Panc1 (cell line): ENCODE data around the gene CRELD2.

ENCODE experiments used
- CTCF ChIP-seq: fragments of 450-650 bp; IDR thresholded peaks from 2 replicates; pipeline ENCODE4 v1.5.1; 2017; ENCODE audit warnings: mild to moderate bottlenecking
- POLR2AphosphoS5 ChIP-seq: IDR thresholded peaks from 2 replicates; pipeline ENCODE4 v1.6.1; 2012; ENCODE audit warnings: mild to moderate bottlenecking, low read depth, low read length, moderate library complexity
- TCF7L2 ChIP-seq: IDR thresholded peaks from 2 replicates; pipeline ENCODE4 v1.6.1; 2011; ENCODE audit warnings: mild to moderate bottlenecking, low read depth, low read length, inconsistent platforms
- TF ChIP-seq, protein P1 (sequence below), 2 experiments: IDR thresholded peaks; 2 replicates each; pipeline ENCODE4 v1.6.1; 2011 to 2012; ENCODE audit warnings: low read depth in 2 of 2, control low read depth in 1 of 2, low read length in 1 of 2, mild to moderate bottlenecking in 1 of 2, moderate library complexity in 1 of 2; ENCODE audit not compliant: insufficient read depth in 1 of 2

- TF ChIP-seq TCF7L2 = no peak
- TF ChIP-seq, protein P1, sequence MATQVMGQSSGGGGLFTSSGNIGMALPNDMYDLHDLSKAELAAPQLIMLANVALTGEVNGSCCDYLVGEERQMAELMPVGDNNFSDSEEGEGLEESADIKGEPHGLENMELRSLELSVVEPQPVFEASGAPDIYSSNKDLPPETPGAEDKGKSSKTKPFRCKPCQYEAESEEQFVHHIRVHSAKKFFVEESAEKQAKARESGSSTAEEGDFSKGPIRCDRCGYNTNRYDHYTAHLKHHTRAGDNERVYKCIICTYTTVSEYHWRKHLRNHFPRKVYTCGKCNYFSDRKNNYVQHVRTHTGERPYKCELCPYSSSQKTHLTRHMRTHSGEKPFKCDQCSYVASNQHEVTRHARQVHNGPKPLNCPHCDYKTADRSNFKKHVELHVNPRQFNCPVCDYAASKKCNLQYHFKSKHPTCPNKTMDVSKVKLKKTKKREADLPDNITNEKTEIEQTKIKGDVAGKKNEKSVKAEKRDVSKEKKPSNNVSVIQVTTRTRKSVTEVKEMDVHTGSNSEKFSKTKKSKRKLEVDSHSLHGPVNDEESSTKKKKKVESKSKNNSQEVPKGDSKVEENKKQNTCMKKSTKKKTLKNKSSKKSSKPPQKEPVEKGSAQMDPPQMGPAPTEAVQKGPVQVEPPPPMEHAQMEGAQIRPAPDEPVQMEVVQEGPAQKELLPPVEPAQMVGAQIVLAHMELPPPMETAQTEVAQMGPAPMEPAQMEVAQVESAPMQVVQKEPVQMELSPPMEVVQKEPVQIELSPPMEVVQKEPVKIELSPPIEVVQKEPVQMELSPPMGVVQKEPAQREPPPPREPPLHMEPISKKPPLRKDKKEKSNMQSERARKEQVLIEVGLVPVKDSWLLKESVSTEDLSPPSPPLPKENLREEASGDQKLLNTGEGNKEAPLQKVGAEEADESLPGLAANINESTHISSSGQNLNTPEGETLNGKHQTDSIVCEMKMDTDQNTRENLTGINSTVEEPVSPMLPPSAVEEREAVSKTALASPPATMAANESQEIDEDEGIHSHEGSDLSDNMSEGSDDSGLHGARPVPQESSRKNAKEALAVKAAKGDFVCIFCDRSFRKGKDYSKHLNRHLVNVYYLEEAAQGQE (IDR thresholded peaks at IDR 0.05; ENCODE audit: insufficient read depth in 1 of 2, low read depth in 2 of 2, low read length in 1 of 2) = no peak
- no peak for TF ChIP-seq CTCF
- TF ChIP-seq POLR2AphosphoS5 = no peak
Measured at GRCh38 chr22:49936973-49937757, 18.7 kb downstream of the CRELD2 start.
